ENCODE measurements around the gene DCDC2C.
A peak's percentile ranks its signal among the peaks of the same experiment; 100 is the strongest.

The DCDC2C gene

GRCh38 chr2:3655871-3656761, 47.3 kb upstream of the DCDC2C start:
- ChIA-PET POLR2A (no interaction called here), CTCF (interaction anchor here (0.5 to 5.8 kb wide), 4 partner anchors 9 to 233 kb away, joined by 3 to 27 read pairs (median 4); no protein-coding TSS in a partner anchor)
- H3K9me3 ChIP-seq (ENCODE audit: control insufficient read depth, insufficient read depth, low read depth, low read length): no peaks in the 10 kb centered on the region
- no peaks in the 10 kb centered on the region for H3K4me1 ChIP-seq (ENCODE audit: control insufficient read depth, insufficient read depth, low read length)
- no peaks in the 10 kb centered on the region for H3K36me3 ChIP-seq (ENCODE audit: control insufficient read depth in 2 of 2, insufficient read depth in 1 of 2, low read length in 2 of 2)
- no peak overlapping the region for H3K4me3 ChIP-seq (ENCODE audit: low read depth, low read length)
- TF ChIP-seq, protein P1, sequence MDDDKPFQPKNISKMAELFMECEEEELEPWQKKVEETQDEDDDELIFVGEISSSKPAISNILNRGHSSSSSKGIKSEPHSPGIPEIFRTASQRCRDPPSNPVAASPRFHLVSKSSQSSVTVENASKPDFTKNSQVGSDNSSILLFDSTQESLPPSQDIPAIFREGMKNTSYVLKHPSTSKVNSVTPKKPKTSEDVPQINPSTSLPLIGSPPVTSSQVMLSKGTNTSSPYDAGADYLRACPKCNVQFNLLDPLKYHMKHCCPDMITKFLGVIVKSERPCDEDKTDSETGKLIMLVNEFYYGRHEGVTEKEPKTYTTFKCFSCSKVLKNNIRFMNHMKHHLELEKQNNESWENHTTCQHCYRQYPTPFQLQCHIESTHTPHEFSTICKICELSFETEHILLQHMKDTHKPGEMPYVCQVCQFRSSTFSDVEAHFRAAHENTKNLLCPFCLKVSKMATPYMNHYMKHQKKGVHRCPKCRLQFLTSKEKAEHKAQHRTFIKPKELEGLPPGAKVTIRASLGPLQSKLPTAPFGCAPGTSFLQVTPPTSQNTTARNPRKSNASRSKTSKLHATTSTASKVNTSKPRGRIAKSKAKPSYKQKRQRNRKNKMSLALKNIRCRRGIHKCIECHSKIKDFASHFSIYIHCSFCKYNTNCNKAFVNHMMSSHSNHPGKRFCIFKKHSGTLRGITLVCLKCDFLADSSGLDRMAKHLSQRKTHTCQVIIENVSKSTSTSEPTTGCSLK (tag by site-specific recombination; IDR thresholded peaks at IDR 0.05): no peak
- no peak overlapping the region for H3K27ac ChIP-seq (ENCODE audit: extremely low read depth, low read depth, low read length)

GRCh38 chr2:3656762-3657721, 46.3 kb upstream of the DCDC2C start:
- Histone ChIP-seq H3K4me1 (ENCODE audit: control insufficient read depth, insufficient read depth, low read length) (no peaks in the 10 kb centered on the region), H3K9me3 (ENCODE audit: control insufficient read depth, insufficient read depth, low read depth, low read length) (no peaks in the 10 kb centered on the region), H3K27ac (ENCODE audit: extremely low read depth, low read depth, low read length) (no peak overlapping the region), H3K36me3 (ENCODE audit: control insufficient read depth in 2 of 2, insufficient read depth in 1 of 2, low read length in 2 of 2) (no peaks in the 10 kb centered on the region), H3K4me3 (ENCODE audit: low read depth, low read length) (no peak overlapping the region)
- POLR2A ChIA-PET: no interaction called here
- CTCF ChIA-PET: interaction anchor here (0.6 to 5.8 kb wide), 3 partner anchors 8 to 337 kb away, joined by 3 to 27 read pairs (median 4); no protein-coding TSS in a partner anchor
- TF ChIP-seq MZF1 (tag by site-specific recombination; IDR thresholded peaks at IDR 0.05; ENCODE audit: borderline replicate concordance) (no peak), BCL11B (tag by site-specific recombination; IDR thresholded peaks at IDR 0.05; ENCODE audit: low read depth) (0 out of 2 replicates have a peak, but pooled peaks have one; percentile 37), KLF16 (tag by site-specific recombination; IDR thresholded peaks at IDR 0.05) (no peak), ZNF664 (tag by site-specific recombination; IDR thresholded peaks at IDR 0.05) (no peak)

- ChIA-PET CTCF (interaction anchor here (0.6 kb wide), 1 partner anchor 337 kb away, joined by 4 read pairs; no protein-coding TSS in a partner anchor), POLR2A (no interaction called here)
- Histone ChIP-seq H3K9me3 (ENCODE audit: control insufficient read depth, insufficient read depth, low read depth, low read length) (no peaks in the 10 kb centered on the region), H3K4me3 (ENCODE audit: low read depth, low read length) (no peak within 1 kb of the TSS), H3K36me3 (ENCODE audit: control insufficient read depth in 2 of 2, insufficient read depth in 1 of 2, low read length in 2 of 2) (no peaks in the 10 kb centered on the region), H3K4me1 (ENCODE audit: control insufficient read depth, insufficient read depth, low read length) (no peaks in the 10 kb centered on the region), H3K27ac (ENCODE audit: extremely low read depth, low read depth, low read length) (no peak within 1 kb of the TSS)
- TF ChIP-seq ZNF391 (tag by site-specific recombination; IDR thresholded peaks at IDR 0.05; ENCODE audit: borderline replicate concordance, low read depth) (no peak), ZNF529 (tag by site-specific recombination; IDR thresholded peaks at IDR 0.05; ENCODE audit: insufficient replicate concordance) (no peak), ZNF654 (tag by site-specific recombination; IDR thresholded peaks at IDR 0.05; ENCODE audit: low read depth) (no peak), SCRT2 (tag by site-specific recombination; IDR thresholded peaks at IDR 0.05) (no peak), ZNF549 (tag by site-specific recombination; IDR thresholded peaks at IDR 0.05) (no peak), ZNF521 (tag by site-specific recombination; IDR thresholded peaks at IDR 0.05) (no peak), ZNF223 (tag by site-specific recombination; IDR thresholded peaks at IDR 0.05) (no peak), ZNF248 (tag by site-specific recombination; IDR thresholded peaks at IDR 0.05) (no peak)
These were observed 45.5 kb upstream of the DCDC2C start, which contains the start of gene ALLC for GRCh38 chr2:3657881-3658280. ALLC (plus strand) TSS chr2:3658200; CDS start chr2:3671158, 12,958 bp downstream.

Data from HEK293 (cell line).